Uterus (tissue), 4 donors: Measurements from ENCODE around the gene MTX3. TPM values are rescaled to one million over a fixed set of nuclear protein-coding genes. Genes with fewer than 3 reads are reported as not detected.

ENCODE experiments used
- DNase-seq, 2 donors: peaks; one replicate each; pipeline ENCODE4 v3.0.0-alpha.2; 2019 to 2020
- H3K27ac ChIP-seq, 2 donors: fragments of 200-600 bp; sonication (generic); 1 replicate in 1 of 2; 2 replicates in 1 of 2; pipeline ENCODE4 v1.5.1; 2016 to 2018
- H3K27me3 ChIP-seq, 2 donors: fragments of 200-600 bp; sonication (generic); one replicate each; pipeline ENCODE4 v1.5.1; 2018 to 2019; ENCODE audit warnings: control low read depth in 1 of 2
- H3K36me3 ChIP-seq, 2 donors: fragments of 200-600 bp; sonication (generic); one replicate each; pipeline ENCODE4 v1.5.1; 2019; ENCODE audit warnings: control low read depth in 1 of 2
- H3K4me1 ChIP-seq, 2 donors: fragments of 200-600 bp; sonication (generic); one replicate each; pipeline ENCODE4 v1.5.1; 2018 to 2019; ENCODE audit warnings: control low read depth in 1 of 2
- H3K4me3 ChIP-seq, 2 donors: fragments of 200-600 bp; sonication (generic); 1 replicate in 1 of 2; 2 replicates in 1 of 2; pipeline ENCODE4 v1.5.1; 2018 to 2019; ENCODE audit warnings: mild to moderate bottlenecking in 1 of 2
- H3K9me3 ChIP-seq, 2 donors: fragments of 200-600 bp; sonication (generic); one replicate each; pipeline ENCODE4 v1.5.1; 2019; ENCODE audit warnings: control low read depth in 1 of 2
- CTCF ChIP-seq, 4 experiments: fragments of 200-600 bp in 2 of 4; fragments of 450-650 bp in 2 of 4; sonication (generic) in 2 of 4; IDR thresholded peaks; one replicate each; pipeline ENCODE4 v1.5.1; 2016 to 2019; ENCODE audit warnings: antibody characterized with exemption in 4 of 4, mild to moderate bottlenecking in 2 of 4, moderate library complexity in 1 of 4
- POLR2A ChIP-seq, 2 donors: fragments of 450-650 bp; IDR thresholded peaks; one replicate each; pipeline ENCODE4 v1.6.1; 2016; ENCODE audit warnings: antibody characterized with exemption in 2 of 2, mild to moderate bottlenecking in 1 of 2, moderate library complexity in 1 of 2
- intact Hi-C: fragments of 100-400 bp; cut with DNase I; formaldehyde crosslinking; loops from one replicate; pipeline ENCODE4 v1.15.1; 2023; ENCODE audit warnings: low total_unique reads
- total RNA-seq, 4 donors: library from RNA; depleted of rRNA in 3 of 4; stranded (reverse); fragments of >200 nt in 3 of 4; gene quantifications; one replicate each; pipeline versions ENCODE4 v1.1.0 to v1.2.4, GENCODE V29; 2014 to 2023
- donor health status: DM: yes; HTN: yes; CAD: no.

The MTX3 gene
- total RNA-seq, 4 donors from 2014 or later, result 6.4 to 52.3 (median 15.8) TPM

- intact Hi-C loops, result no loop called here
- TF ChIP-seq POLR2A (IDR thresholded peaks at IDR 0.05) (no peak), CTCF (IDR thresholded peaks at IDR 0.05) (no peak)
- Histone ChIP-seq H3K9me3 (no peaks in the 10 kb centered on the region), H3K4me3 (no peak overlapping the region), H3K36me3 (no peaks in the 10 kb centered on the region), H3K27me3 (no peaks in the 10 kb centered on the region), H3K4me1 (no peaks in the 10 kb centered on the region), H3K27ac (no peak overlapping the region)
- DNase-seq, result no peak
Measured at GRCh38 chr5:79986260-79986659, 4.8 kb downstream of the MTX3 start.

GRCh38 chr5:79985288-79985687 lies 5.8 kb downstream of the MTX3 start:
- no peaks in the 10 kb centered on the region for H3K36me3 ChIP-seq
- no peaks in the 10 kb centered on the region for H3K4me1 ChIP-seq
- H3K4me3 ChIP-seq, result no peak overlapping the region
- intact Hi-C loops, result no loop called here
- no peaks in the 10 kb centered on the region for H3K9me3 ChIP-seq
- TF ChIP-seq POLR2A (IDR thresholded peaks at IDR 0.05), result no peak
- TF ChIP-seq CTCF (IDR thresholded peaks at IDR 0.05), result no peak
- DNase-seq, result no peak
- no peak overlapping the region for H3K27ac ChIP-seq
- no peaks in the 10 kb centered on the region for H3K27me3 ChIP-seq

- Histone ChIP-seq H3K4me1 (no peaks in the 10 kb centered on the region), H3K9me3 (no peaks in the 10 kb centered on the region), H3K4me3 (no peak overlapping the region), H3K36me3 (no peaks in the 10 kb centered on the region), H3K27ac (no peak overlapping the region), H3K27me3 (no peaks in the 10 kb centered on the region)
- no peak for DNase-seq
- intact Hi-C loops, result no loop called here
- TF ChIP-seq CTCF (IDR thresholded peaks at IDR 0.05) (no peak), POLR2A (IDR thresholded peaks at IDR 0.05) (no peak)
Measured at GRCh38 chr5:79984363-79984762, 6.7 kb downstream of the MTX3 start.

GRCh38 chr5:79983618-79984017 lies 7.4 kb downstream of the MTX3 start:
- Histone ChIP-seq H3K27me3 (no peaks in the 10 kb centered on the region), H3K4me1 (no peaks in the 10 kb centered on the region), H3K36me3 (no peaks in the 10 kb centered on the region), H3K4me3 (no peak overlapping the region), H3K9me3 (no peaks in the 10 kb centered on the region), H3K27ac (no peak overlapping the region)
- intact Hi-C loops, result no loop called here
- DNase-seq, result no peak
- TF ChIP-seq POLR2A (IDR thresholded peaks at IDR 0.05), result no peak
- no peak for TF ChIP-seq CTCF (IDR thresholded peaks at IDR 0.05)

- Histone ChIP-seq H3K9me3 (no peaks in the 10 kb centered on the region), H3K27ac (no peak overlapping the region), H3K4me1 (no peaks in the 10 kb centered on the region), H3K27me3 (no peaks in the 10 kb centered on the region), H3K36me3 (no peaks in the 10 kb centered on the region), H3K4me3 (no peak overlapping the region)
- TF ChIP-seq CTCF (IDR thresholded peaks at IDR 0.05) (no peak), POLR2A (IDR thresholded peaks at IDR 0.05) (no peak)
- DNase-seq, result no peak
- intact Hi-C loops, result no loop called here
Measured at GRCh38 chr5:79982136-79982535, 8.9 kb downstream of the MTX3 start.
